ENCODE measurements around the gene MAP6. TPM values are rescaled to one million over a fixed set of nuclear protein-coding genes. Genes with fewer than 3 reads are reported as not detected.

The MAP6 gene
- total and polyA plus RNA-seq, 8 donors: 0.58 to 27.2 (median 3.6) TPM

- Histone ChIP-seq H3K4me1 (peaks cover 14 to 44% (median 33%) of the 10 kb centered on the region in 4 donors), H3K27ac (no peak overlapping the region), H3K27me3 (peaks cover 0 to 12% (median 0%) of the 10 kb centered on the region in 3 donors), H3K36me3 (no peaks in the 10 kb centered on the region), H3K4me3 (no peak overlapping the region), H3K9me3 (no peaks in the 10 kb centered on the region)
- DNase-seq: no peak
- no peak for TF ChIP-seq POLR2AphosphoS5 (IDR thresholded peaks at IDR 0.05)
- TF ChIP-seq POLR2A (IDR thresholded peaks at IDR 0.05): no peak
- TF ChIP-seq EP300 (IDR thresholded peaks at IDR 0.05): no peak
- no peak for TF ChIP-seq CTCF (IDR thresholded peaks at IDR 0.05)
- intact Hi-C loops (cut with DNase I; ENCODE audit: low total_unique reads): no loop called here
- 75 to 82% (median 81%) methylated on average over 1 of the region's 1 CpG for WGBS, 5 donors
Observed at GRCh38 chr11:75579841-75580240, 89.0 kb downstream of the MAP6 start.

- no peak for DNase-seq
- intact Hi-C loops (cut with DNase I; ENCODE audit: low total_unique reads): no loop called here
Observed at GRCh38 chr11:75578977-75579376, 89.9 kb downstream of the MAP6 start.

GRCh38 chr11:75577207-75577606, 91.6 kb downstream of the MAP6 start:
- H3K9me3 ChIP-seq: no peaks in the 10 kb centered on the region
- peaks cover 0 to 20% (median 14%) of the 10 kb centered on the region in 4 donors for H3K4me1 ChIP-seq
- H3K36me3 ChIP-seq: peaks cover 13 to 24% (median 17%) of the 10 kb centered on the region in 4 donors
- peak overlapping the region in 1 of 5 donors; percentile 38 for H3K27ac ChIP-seq
- DNase-seq: peak; percentile 52 to 73
- no peak overlapping the region for H3K4me3 ChIP-seq
- no peaks in the 10 kb centered on the region for H3K27me3 ChIP-seq
- 14 to 21% (median 19%) methylated on average over 6 to 10 of the region's 10 CpGs for WGBS, 5 donors
- TF ChIP-seq POLR2AphosphoS5 (IDR thresholded peaks at IDR 0.05) (no peak), CTCF (IDR thresholded peaks at IDR 0.05) (peak in 4 of 7 experiments; percentile 16 to 70 (median 56))
- intact Hi-C loops (cut with DNase I; ENCODE audit: low total_unique reads): no loop called here

More at GRCh38 chr11:75578977-75579376, 89.9 kb downstream of the MAP6 start:
- Histone ChIP-seq H3K27me3 (peaks cover 0 to 12% (median 0%) of the 10 kb centered on the region in 3 donors), H3K27ac (no peak overlapping the region), H3K9me3 (no peaks in the 10 kb centered on the region), H3K4me1 (peaks cover 10 to 37% (median 26%) of the 10 kb centered on the region in 4 donors), H3K36me3 (peaks cover 0 to 6% (median 1%) of the 10 kb centered on the region in 4 donors), H3K4me3 (no peak overlapping the region)
- WGBS, 5 donors: 8 to 17% (median 13%) methylated on average over 1 of the region's 1 CpG
- TF ChIP-seq POLR2AphosphoS5 (IDR thresholded peaks at IDR 0.05) (no peak), POLR2A (IDR thresholded peaks at IDR 0.05) (no peak), CTCF (IDR thresholded peaks at IDR 0.05) (no peak), EP300 (IDR thresholded peaks at IDR 0.05) (no peak)

- Histone ChIP-seq H3K4me3 (no peak overlapping the region), H3K9me3 (no peaks in the 10 kb centered on the region), H3K4me1 (peaks cover 0 to 25% (median 14%) of the 10 kb centered on the region in 4 donors), H3K27me3 (no peaks in the 10 kb centered on the region), H3K36me3 (peaks cover 20 to 31% (median 24%) of the 10 kb centered on the region in 4 donors), H3K27ac (peak overlapping the region in 3 of 5 donors; percentile 5 to 51 (median 38))
- DNase-seq: peak; percentile 48 to 86
- no peak for TF ChIP-seq POLR2A (IDR thresholded peaks at IDR 0.05)
- peak in 2 of 3 donors; percentile 12 to 41 for TF ChIP-seq POLR2AphosphoS5 (IDR thresholded peaks at IDR 0.05)
- intact Hi-C loops (cut with DNase I; ENCODE audit: low total_unique reads): no loop called here
- 6 to 20% (median 12%) methylated on average over 8 of the region's 8 CpGs for WGBS, 5 donors
Observed at GRCh38 chr11:75576499-75576918, 92.3 kb downstream of the MAP6 start.

GRCh38 chr11:75576017-75576416, 92.8 kb downstream of the MAP6 start:
- Histone ChIP-seq H3K27ac (peak overlapping the region in 2 of 5 donors; percentile 5 to 51), H3K27me3 (no peaks in the 10 kb centered on the region), H3K4me3 (no peak overlapping the region), H3K36me3 (peaks cover 25 to 36% (median 29%) of the 10 kb centered on the region in 4 donors), H3K4me1 (peaks cover 0 to 29% (median 14%) of the 10 kb centered on the region in 4 donors), H3K9me3 (no peaks in the 10 kb centered on the region)
- intact Hi-C loops (cut with DNase I; ENCODE audit: low total_unique reads): no loop called here
- DNase-seq: no peak
- WGBS, 5 donors: 76 to 89% (median 83%) methylated on average over 5 to 6 of the region's 6 CpGs
- no peak for TF ChIP-seq POLR2A (IDR thresholded peaks at IDR 0.05)
